Hematopoietic multipotent progenitor cell treated with erythropoietin and hydrocortisone succinate and interleukin-3 and kit ligand, for 4 days (in vitro differentiated cells): Measurements from ENCODE around the gene LSAMP.
"Not testable (repeated sequence)": the region's sequence is repeated elsewhere in the genome, so short reads cannot be mapped to it uniquely, and the experiment has no call there.

Experiments used
- DNase-seq: peaks from one replicate; pipeline ENCODE4 v3.0.0-alpha.2; 2015

The LSAMP gene

GRCh38 chr3:116230431-116231020 is 214.8 kb downstream of the LSAMP start:
- DNase-seq, result no peak

GRCh38 chr3:116226266-116226665 is 219.0 kb downstream of the LSAMP start:
- no peak for DNase-seq

- no peak for DNase-seq
Observed at GRCh38 chr3:116216761-116217160, 228.5 kb downstream of the LSAMP start.

GRCh38 chr3:116211901-116212300 is 233.4 kb downstream of the LSAMP start:
- DNase-seq, result no peak

- not testable (repeated sequence) for DNase-seq
Observed at GRCh38 chr3:116208830-116209229, 236.5 kb downstream of the LSAMP start.

GRCh38 chr3:116200956-116201690 is 244.2 kb downstream of the LSAMP start:
- no peak for DNase-seq

- no peak for DNase-seq
Observed at GRCh38 chr3:116199063-116199462, 246.2 kb downstream of the LSAMP start.

GRCh38 chr3:116198087-116198486 is 247.2 kb downstream of the LSAMP start:
- DNase-seq, result no peak

GRCh38 chr3:116192464-116192863 is 252.8 kb downstream of the LSAMP start:
- no peak for DNase-seq

GRCh38 chr3:116191409-116191808 is 253.9 kb downstream of the LSAMP start:
- DNase-seq, result no peak

- no peak for DNase-seq
Observed at GRCh38 chr3:116190095-116190494, 255.2 kb downstream of the LSAMP start.

- DNase-seq, result no peak
Observed at GRCh38 chr3:116188231-116188785, 257.0 kb downstream of the LSAMP start.

GRCh38 chr3:116186049-116186448 is 259.2 kb downstream of the LSAMP start:
- DNase-seq, result no peak

GRCh38 chr3:116181159-116181558 is 264.1 kb downstream of the LSAMP start:
- no peak for DNase-seq

- no peak for DNase-seq
Observed at GRCh38 chr3:116179091-116179490, 266.2 kb downstream of the LSAMP start.

GRCh38 chr3:116176974-116177555 is 268.2 kb downstream of the LSAMP start:
- no peak for DNase-seq

- no peak for DNase-seq
Observed at GRCh38 chr3:116166121-116166520, 279.2 kb downstream of the LSAMP start.

- DNase-seq, result no peak
Observed at GRCh38 chr3:116165641-116166040, 279.6 kb downstream of the LSAMP start.

- no peak for DNase-seq
Observed at GRCh38 chr3:116165135-116165534, 280.2 kb downstream of the LSAMP start.

- no peak for DNase-seq
Observed at GRCh38 chr3:116164039-116164438, 281.2 kb downstream of the LSAMP start.

GRCh38 chr3:116161575-116162525 is 283.4 kb downstream of the LSAMP start:
- no peak for DNase-seq

GRCh38 chr3:116160594-116160993 is 284.7 kb downstream of the LSAMP start:
- DNase-seq, result no peak

GRCh38 chr3:116155841-116156240 is 289.4 kb downstream of the LSAMP start:
- DNase-seq, result no peak
